PC-3 (cell line): Measurements from ENCODE around the gene DCAF4L1.

Experiments
- EZH2phosphoT487 ChIP-seq: fragments of 300-600 bp; sonication (generic); IDR thresholded peaks from 2 replicates; pipeline ENCODE4 v1.6.1; 2018; ENCODE audit warnings: mild to moderate bottlenecking, antibody characterized with exemption, low read length, borderline replicate concordance
- TF ChIP-seq, protein P1 (sequence below): fragments of 300-600 bp; sonication (generic); conservative IDR thresholded peaks from 2 replicates; pipeline ENCODE4 v1.5.1; 2017; ENCODE audit warnings: antibody characterized with exemption, low read depth, mild to moderate bottlenecking, low read length

DNA sequence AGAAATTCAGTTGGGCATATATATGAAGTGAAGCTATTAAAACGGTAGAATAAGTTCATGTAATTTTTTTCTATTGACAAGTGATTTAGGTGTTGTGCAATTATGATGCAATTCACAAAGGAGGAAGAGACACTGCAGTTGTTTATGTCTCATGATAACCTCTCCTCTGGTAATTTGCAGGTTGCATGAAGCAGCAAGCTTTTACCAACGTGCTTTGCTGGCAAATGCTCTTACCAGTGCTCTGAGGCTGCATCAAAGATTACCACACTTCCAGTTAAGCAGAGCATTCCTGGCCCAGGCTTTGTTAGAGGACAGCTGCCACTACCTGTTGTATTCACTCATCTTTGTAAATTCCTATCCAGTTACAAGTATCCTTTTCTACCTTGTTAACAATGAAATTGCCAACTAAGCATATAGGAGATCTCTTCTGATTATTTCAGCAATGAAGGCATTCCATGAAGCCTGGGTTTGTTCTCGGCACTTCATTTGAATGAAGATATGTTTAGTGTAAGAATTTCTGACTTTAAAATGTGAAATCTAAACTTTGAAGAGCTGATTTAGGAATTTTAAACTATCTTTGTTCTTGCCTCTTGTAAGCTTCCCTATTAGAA lies 42.4 kb upstream of the DCAF4L1 start:
- TF ChIP-seq, protein P1, sequence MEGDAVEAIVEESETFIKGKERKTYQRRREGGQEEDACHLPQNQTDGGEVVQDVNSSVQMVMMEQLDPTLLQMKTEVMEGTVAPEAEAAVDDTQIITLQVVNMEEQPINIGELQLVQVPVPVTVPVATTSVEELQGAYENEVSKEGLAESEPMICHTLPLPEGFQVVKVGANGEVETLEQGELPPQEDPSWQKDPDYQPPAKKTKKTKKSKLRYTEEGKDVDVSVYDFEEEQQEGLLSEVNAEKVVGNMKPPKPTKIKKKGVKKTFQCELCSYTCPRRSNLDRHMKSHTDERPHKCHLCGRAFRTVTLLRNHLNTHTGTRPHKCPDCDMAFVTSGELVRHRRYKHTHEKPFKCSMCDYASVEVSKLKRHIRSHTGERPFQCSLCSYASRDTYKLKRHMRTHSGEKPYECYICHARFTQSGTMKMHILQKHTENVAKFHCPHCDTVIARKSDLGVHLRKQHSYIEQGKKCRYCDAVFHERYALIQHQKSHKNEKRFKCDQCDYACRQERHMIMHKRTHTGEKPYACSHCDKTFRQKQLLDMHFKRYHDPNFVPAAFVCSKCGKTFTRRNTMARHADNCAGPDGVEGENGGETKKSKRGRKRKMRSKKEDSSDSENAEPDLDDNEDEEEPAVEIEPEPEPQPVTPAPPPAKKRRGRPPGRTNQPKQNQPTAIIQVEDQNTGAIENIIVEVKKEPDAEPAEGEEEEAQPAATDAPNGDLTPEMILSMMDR = no peak
- TF ChIP-seq EZH2phosphoT487 = no peak
